T-helper 22 cell (primary cell): ENCODE results near the gene PXDN.
"Not testable (repeated sequence)": the region's sequence is repeated elsewhere in the genome, so short reads cannot be mapped to it uniquely, and the experiment has no call there.

Experiments used
- DNase-seq: peaks from one replicate; pipeline ENCODE4 v3.0.0-alpha.2; 2020; ENCODE audit warnings: low read depth

PXDN gene

DNA sequence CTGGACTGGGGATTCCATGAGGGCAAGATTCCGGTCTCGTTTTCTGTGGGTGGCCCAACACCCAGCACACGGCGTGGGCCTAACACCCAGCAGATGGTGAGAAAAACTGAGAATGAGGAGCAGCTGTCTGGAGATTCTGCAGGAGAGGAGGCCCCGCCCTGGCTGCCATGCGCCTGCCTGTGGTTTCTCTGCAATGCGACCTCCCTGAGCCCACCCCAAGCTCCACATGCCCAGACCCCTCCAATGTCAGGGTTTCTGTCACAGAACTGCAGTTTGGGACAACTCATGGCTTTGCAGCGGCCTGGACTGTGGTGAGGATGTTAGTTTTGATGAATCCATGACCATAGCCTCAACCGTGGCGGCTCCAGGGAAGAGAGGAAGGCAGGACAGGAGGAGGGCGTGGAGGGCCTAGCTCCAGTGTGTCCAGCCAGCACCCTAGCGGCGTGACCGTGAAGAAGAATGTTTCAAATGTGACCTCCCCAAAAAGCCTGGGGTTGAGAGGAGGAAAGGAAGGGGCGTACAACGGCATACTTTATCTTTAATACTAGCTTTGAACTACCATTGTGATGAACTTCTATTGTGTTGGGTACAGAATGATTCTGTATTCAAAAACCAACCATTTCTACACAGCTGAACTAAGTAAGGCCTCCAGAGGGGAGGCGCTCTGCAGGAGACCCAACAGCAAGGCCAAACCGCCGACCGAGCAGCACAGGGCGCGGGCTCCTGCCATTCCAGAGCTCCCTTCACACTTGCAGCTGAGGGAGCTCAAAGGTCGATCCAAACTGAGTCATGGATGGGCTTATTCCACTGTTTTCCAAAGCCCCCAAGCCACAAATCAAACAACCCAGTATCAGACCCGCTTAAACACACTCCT, 3.4 kb downstream of the PXDN start:
- DNase-seq, result no peak

GRCh38 chr2:1739961-1740715, 4.2 kb downstream of the PXDN start:
- DNase-seq, result no peak

DNA sequence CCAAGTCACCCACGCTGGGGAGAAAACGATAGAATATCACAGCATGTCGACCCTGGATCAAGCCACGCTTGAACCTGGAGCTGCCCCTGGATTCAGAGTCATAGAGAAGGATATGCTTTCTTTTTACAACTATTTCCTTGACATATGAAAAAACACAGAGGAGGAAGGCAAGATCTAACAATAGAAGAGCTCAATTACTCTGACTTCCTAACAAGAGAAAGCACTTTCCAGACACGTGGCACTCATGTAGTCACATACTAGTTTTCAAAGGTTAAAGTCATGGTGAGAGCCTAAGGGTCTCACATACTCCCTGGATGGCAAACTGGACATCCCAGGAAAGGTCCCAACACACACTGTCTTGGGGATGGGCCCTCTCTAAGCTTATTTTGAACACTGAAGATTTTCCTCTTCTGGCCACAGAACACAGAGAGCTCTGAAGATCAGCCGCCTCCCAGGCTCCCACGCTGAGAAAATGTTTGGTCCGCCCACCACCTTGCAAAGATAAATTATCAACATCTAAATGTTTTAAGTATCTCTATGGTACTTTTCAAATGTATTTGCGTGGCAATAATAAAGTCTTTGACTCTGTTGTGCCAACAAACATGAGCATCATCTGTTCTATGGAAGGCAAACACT, 4.9 kb downstream of the PXDN start:
- DNase-seq, result no peak

DNA sequence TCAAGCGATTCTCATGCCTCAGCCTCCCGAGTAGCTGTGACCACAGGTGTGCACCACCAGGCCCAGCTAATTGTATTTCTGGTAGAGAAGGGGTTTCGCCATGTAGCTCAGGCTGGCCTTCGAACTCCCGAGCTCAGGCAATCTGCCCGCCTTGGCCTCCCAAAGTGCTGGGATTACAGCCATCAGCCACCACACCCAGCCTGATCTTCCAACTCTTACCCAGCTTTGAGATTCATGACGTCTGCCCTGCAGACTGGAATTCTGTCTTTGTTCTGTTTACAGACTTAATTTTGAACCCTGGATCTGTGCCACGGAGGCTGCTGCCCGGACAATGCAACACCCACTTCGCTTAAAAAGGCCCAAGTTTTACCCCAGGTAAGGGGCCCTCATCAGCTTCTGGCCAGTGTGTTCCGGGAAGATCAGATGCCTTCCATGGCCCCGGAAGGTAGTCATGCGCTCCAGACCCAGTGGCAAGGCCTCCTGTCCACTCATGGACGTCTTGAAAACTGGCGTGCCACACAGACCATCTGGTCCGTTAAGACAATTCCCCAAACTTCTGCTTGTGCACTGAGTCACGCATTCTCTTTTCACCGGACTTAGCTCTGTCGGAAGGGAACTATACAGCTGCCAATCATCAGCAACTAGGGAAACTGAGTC, 5.5 kb downstream of the PXDN start:
- no peak for DNase-seq

DNA sequence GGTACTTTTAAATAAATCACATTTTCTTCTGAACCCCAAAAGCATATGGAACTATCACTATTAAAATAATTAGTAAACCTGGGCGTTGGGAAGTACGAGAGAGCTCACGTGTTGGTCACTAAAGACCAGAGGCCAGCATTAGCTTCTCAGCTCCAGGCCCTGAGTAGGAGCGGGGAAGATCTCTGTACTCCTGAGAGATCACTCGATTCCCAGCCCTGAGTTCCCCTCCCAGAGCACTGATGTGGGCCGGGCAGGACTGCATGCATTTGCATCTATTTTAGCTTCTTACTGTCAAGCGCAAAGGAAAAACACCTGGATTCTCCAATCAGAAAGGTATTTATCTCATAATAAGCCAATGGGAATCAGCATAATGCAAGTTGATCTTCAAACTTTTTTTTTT, 6.2 kb downstream of the PXDN start:
- no peak for DNase-seq

GRCh38 chr2:1736997-1737480, 7.3 kb downstream of the PXDN start:
- no peak for DNase-seq

GRCh38 chr2:1736045-1736444, 8.3 kb downstream of the PXDN start:
- DNase-seq, result no peak

GRCh38 chr2:1733298-1733697, 11.0 kb downstream of the PXDN start:
- DNase-seq, result not testable (repeated sequence)

DNA sequence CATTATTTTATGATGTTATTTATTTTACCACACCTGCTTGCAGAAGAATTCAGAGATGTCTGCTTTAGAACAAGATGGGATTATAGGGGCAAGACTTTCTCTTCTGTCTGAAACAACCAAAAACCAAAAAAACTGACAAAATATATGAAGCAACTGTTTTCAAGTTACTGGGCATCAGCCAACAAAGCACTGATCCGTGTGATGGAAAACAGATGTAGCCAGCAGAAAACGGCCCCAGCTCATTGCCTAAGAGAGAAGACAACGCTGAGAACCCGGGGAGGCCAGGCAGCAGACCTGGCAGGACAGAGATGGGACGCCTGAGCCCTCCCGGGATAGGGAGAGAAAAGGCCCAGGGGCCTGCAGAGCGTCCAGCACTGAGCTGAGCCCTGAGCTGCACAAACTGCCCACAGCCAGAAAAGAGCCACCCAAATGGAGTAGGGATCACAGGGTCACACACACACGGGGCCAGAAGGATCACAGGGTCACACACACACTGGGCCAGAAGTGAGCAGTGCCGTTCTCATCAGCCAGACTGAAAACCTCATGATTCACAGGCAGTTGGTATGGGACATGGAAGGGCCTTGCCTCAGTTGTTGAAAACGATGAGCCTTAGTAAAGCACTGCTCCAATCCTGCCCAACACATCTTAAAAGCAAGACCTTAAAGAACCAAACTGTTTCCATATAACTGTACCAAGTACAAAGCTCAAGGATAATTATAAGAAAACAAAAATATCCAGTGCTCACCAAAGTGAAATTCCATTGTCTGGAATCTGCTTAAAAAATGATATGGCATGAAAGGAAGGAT, 12.1 kb downstream of the PXDN start:
- DNase-seq, result no peak

GRCh38 chr2:1731447-1731962, 12.8 kb downstream of the PXDN start:
- no peak for DNase-seq

GRCh38 chr2:1730015-1730927, 14.0 kb downstream of the PXDN start:
- no peak for DNase-seq

- no peak for DNase-seq
Observed at GRCh38 chr2:1729242-1729641, 15.1 kb downstream of the PXDN start.

GRCh38 chr2:1728821-1729220, 15.5 kb downstream of the PXDN start:
- DNase-seq, result no peak

DNA sequence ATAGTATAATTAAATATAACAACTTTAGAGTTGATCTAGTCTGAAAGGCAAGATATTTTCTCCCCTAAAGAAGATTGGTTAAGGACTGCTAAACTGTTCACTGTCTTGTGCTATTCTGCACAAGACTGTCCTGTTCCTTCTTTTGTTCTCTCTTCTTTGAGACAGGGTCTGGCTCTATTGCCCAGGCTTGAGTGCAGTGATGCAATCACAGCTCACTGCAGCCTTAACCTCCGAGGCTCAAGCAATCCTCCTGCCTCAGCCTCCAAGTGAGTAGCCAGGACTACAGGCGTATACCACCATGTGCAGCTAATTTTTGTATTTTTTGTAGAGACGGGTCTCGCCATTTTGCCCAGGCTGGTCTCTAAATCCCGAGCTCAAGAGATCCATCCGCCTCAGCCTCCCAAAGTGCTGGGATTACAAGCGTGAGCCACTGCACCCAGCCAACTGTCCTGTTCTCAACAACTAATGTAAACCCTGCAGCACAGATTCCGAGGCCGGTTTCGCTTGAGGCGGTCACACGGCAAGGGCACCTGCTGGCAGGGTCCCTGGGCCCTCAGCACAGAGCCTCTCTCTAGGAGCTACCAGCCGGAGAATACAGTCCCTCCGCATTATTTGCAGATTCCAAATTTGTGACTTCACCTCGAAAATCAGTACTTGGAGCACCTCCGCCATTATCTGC, 16.4 kb downstream of the PXDN start:
- DNase-seq, result no peak

DNA sequence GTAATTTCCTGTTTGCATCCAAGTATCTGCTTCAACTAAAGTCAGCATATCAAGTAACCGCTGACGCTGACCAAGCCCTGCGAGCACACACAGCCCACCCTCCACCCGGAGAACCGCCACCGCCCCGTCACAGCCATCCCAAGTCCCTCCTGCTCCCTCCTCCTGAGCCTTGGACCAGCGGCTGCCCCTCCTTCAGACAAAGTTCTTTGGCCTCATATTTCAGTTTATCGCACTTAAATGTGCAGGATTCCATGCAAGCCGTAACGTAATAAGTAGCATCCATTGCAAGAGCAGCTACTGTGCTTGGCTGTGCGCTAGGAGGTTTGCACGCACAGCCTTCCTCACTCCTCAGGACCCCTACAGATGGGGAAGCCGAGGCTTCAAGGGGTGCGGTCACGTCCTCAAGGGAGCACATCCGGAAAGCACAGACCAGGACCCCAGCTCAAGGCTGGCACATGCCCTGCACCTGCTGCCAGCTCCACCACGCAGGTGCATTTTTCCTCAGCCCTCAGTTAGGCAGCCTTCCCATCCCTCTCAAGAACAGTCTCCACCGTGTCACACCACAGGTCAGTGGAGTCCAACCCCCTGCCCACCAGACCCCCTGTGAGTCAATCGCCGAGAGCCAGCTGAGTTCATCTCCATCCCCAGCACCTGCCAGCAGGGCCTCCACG, 17.1 kb downstream of the PXDN start:
- DNase-seq, result no peak

DNA sequence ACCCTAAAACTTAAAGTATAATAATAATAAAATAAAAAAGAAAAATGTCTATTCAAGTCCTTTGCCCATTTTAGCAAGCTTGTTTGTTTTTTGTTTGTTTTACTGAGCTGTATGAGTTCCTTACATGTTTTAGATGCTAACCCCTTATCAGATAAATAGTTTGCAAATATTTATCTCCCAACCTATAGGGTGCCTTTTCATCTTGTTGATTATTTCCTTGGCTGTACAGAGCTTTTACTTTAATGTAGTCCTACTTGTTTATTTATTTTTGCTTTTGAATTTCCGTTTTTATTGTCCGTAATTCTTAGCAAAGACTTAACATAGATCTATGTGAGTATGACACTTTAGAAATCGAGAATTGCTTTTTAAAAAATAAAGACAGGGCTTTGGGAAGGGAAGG, 17.8 kb downstream of the PXDN start:
- no peak for DNase-seq

GRCh38 chr2:1724351-1724750, 20.0 kb downstream of the PXDN start:
- DNase-seq, result not testable (repeated sequence)

DNA sequence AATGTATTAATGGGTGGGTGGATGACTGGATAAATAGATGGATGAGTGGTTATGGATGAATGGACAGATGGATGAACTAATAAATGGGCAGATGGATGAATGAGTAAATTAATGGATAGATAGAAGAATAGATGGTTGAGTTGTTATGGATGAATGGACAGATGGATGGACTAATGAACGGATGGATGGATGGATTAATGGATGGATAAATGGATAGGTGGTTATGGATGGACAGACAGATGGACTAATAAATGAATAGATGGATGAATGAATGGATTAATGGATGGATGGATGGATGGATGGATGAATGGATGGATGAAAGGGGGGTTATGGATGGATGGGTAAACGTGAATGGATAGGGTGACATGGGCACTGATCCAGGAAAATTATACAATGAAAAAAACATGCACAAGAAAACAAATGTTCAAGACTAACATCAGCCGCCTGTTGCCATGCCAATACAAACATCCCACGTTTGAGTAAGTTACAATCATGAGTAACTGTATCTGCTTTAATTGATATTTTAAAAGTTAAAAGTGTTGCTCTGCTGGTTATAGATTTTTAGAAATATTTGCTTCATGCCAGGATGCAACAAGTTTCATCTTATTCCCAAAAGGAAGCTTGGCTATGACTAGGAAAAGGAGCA, 20.8 kb downstream of the PXDN start:
- no peak for DNase-seq
